SK-N-MC (cell line): ENCODE data around the gene ZC2HC1C.
"Not testable (repeated sequence)": the region's sequence is repeated elsewhere in the genome, so short reads cannot be mapped to it uniquely, and the experiment has no call there.

Experiments used
- DNase-seq: peaks from one replicate; pipeline ENCODE4 v3.0.0-alpha.2; 2011; ENCODE audit warnings: low read depth, low spot score
- H3K27ac ChIP-seq: fragments of 200-600 bp; sonication (generic); 2 replicates; pipeline ENCODE4 v1.5.1; 2016; ENCODE audit warnings: mixed run types
- H3K36me3 ChIP-seq: fragments of 200-600 bp; sonication (generic); 2 replicates; pipeline ENCODE4 v1.6.1; 2017; ENCODE audit warnings: antibody characterized with exemption, low read length, mixed read lengths; ENCODE audit not compliant: insufficient read depth
- H3K4me3 ChIP-seq: fragments of 200-600 bp; sonication (generic); 2 replicates; pipeline ENCODE4 v1.5.1; 2016
- H3K9ac ChIP-seq: fragments of 200-600 bp; sonication (generic); 2 replicates; pipeline ENCODE4 v1.8.0; 2017; ENCODE audit warnings: mixed run types, mixed read lengths; ENCODE audit not compliant: insufficient read length
- H3K9me3 ChIP-seq: fragments of 200-600 bp; sonication (generic); 2 replicates; pipeline ENCODE4 v1.6.1; 2017; ENCODE audit warnings: low read depth, mild to moderate bottlenecking, antibody characterized with exemption, low read length, moderate library complexity, mixed read lengths
- EZH2 ChIP-seq: fragments of 200-600 bp; sonication (generic); IDR thresholded peaks from one replicate; pipeline ENCODE4 v1.6.1; 2017; ENCODE audit warnings: antibody characterized with exemption
- FOXP2 ChIP-seq: optimal IDR thresholded peaks from 2 replicates; pipeline ENCODE3; 2011; ENCODE audit warnings: mild to moderate bottlenecking, moderate library complexity; ENCODE audit not compliant: insufficient read depth; ENCODE audit errors: extremely low read length, control extremely low read depth
- POLR2AphosphoS5 ChIP-seq: IDR thresholded peaks from 2 replicates; pipeline ENCODE4 v1.6.1; 2012; ENCODE audit warnings: mild to moderate bottlenecking, low read depth, low read length, borderline replicate concordance

The ZC2HC1C gene

GRCh38 chr14:75113932-75114539 lies 44.6 kb downstream of the ZC2HC1C start:
- peaks cover 56% of the 10 kb centered on the region; the same call in 1 of the 2 replicates for H3K36me3 ChIP-seq
- DNase-seq = no peak
- no peak overlapping the region for H3K4me3 ChIP-seq
- H3K9ac ChIP-seq = no peak overlapping the region
- no peaks in the 10 kb centered on the region for H3K9me3 ChIP-seq
- H3K27ac ChIP-seq = no peak overlapping the region
- no peak for TF ChIP-seq POLR2AphosphoS5

- Histone ChIP-seq H3K9me3 (no peaks in the 10 kb centered on the region), H3K4me3 (no peak overlapping the region), H3K9ac (no peak overlapping the region), H3K27ac (no peak overlapping the region), H3K36me3 (peaks cover 31% of the 10 kb centered on the region; the same call in 1 of the 2 replicates)
- no peak for DNase-seq
- TF ChIP-seq POLR2AphosphoS5 (no peak), FOXP2 (no peak), EZH2 (no peak)
Observed at GRCh38 chr14:75119056-75119455, 49.6 kb downstream of the ZC2HC1C start.

GRCh38 chr14:75120541-75121291 lies 51.3 kb downstream of the ZC2HC1C start:
- H3K36me3 ChIP-seq = peaks cover 28% of the 10 kb centered on the region; the same call in 1 of the 2 replicates
- TF ChIP-seq EZH2 (no peak), POLR2AphosphoS5 (no peak)
- H3K9me3 ChIP-seq = no peaks in the 10 kb centered on the region
- no peak overlapping the region for H3K27ac ChIP-seq
- no peak for DNase-seq
- H3K4me3 ChIP-seq = no peak overlapping the region
- no peak overlapping the region for H3K9ac ChIP-seq

GRCh38 chr14:75121552-75121951 lies 52.1 kb downstream of the ZC2HC1C start:
- DNase-seq = no peak

GRCh38 chr14:75123991-75124390 lies 54.5 kb downstream of the ZC2HC1C start:
- Histone ChIP-seq H3K36me3 (peaks cover 23% of the 10 kb centered on the region), H3K4me3 (no peak overlapping the region), H3K27ac (peak overlapping the region; percentile 25; the same call in 1 of the 2 replicates), H3K9me3 (no peaks in the 10 kb centered on the region), H3K9ac (no peak overlapping the region)
- TF ChIP-seq POLR2AphosphoS5 (no peak), EZH2 (no peak), FOXP2 (no peak)
- no peak for DNase-seq

More at GRCh38 chr14:75121552-75121951, 52.1 kb downstream of the ZC2HC1C start:
- H3K36me3 ChIP-seq = peaks cover 26% of the 10 kb centered on the region; the same call in 1 of the 2 replicates
- no peaks in the 10 kb centered on the region for H3K9me3 ChIP-seq
- H3K27ac ChIP-seq = no peak overlapping the region
- H3K9ac ChIP-seq = no peak overlapping the region
- TF ChIP-seq POLR2AphosphoS5 (no peak), FOXP2 (no peak), EZH2 (no peak)
- no peak overlapping the region for H3K4me3 ChIP-seq

- Histone ChIP-seq H3K9ac (peak overlapping the region; percentile 89), H3K36me3 (peaks cover 14% of the 10 kb centered on the region), H3K9me3 (no peaks in the 10 kb centered on the region), H3K4me3 (peak overlapping the region; percentile 80), H3K27ac (peak overlapping the region; percentile 65)
- TF ChIP-seq EZH2 = no peak
- no peak for TF ChIP-seq FOXP2
- no peak for TF ChIP-seq POLR2AphosphoS5
- DNase-seq = no peak
Observed at GRCh38 chr14:75125617-75126016, 56.2 kb downstream of the ZC2HC1C start.

GRCh38 chr14:75126121-75126544 lies 56.7 kb downstream of the ZC2HC1C start:
- Histone ChIP-seq H3K9ac (peak overlapping the region; percentile 89), H3K36me3 (peaks cover 14% of the 10 kb centered on the region), H3K27ac (peak overlapping the region; percentile 65), H3K4me3 (peak overlapping the region; percentile 80), H3K9me3 (no peaks in the 10 kb centered on the region)
- TF ChIP-seq EZH2 = no peak
- no peak for TF ChIP-seq FOXP2
- DNase-seq = no peak

GRCh38 chr14:75126679-75127473 lies 57.4 kb downstream of the ZC2HC1C start, which contains the start of gene NEK9:
Gene NEK9 (minus strand): TSS chr14:75127048. CDS start chr14:75126921, 127 bp downstream.
- H3K36me3 ChIP-seq = peaks cover 14% of the 10 kb centered on the region

GRCh38 chr14:75127474-75127820 lies 58.0 kb downstream of the ZC2HC1C start:
- not testable (repeated sequence) for H3K9me3 ChIP-seq, DNase-seq, H3K27ac ChIP-seq
- Histone ChIP-seq H3K9ac (peak overlapping the region; percentile 89), H3K4me3 (peak overlapping the region; percentile 80), H3K36me3 (peaks cover 14% of the 10 kb centered on the region)

More at GRCh38 chr14:75126679-75127473, 57.4 kb downstream of the ZC2HC1C start, which contains the start of gene NEK9:
- Histone ChIP-seq H3K9me3 (no peaks in the 10 kb centered on the region), H3K9ac (peak within 1 kb of the TSS; percentile 89), H3K4me3 (peak within 1 kb of the TSS; percentile 80), H3K27ac (peak within 1 kb of the TSS; percentile 65)
- DNase-seq = no peak
- no peak for TF ChIP-seq EZH2
- peak; percentile 56; the same call in 1 of the 2 replicates for TF ChIP-seq POLR2AphosphoS5
